ENCODE results near the gene ZBED4.

The ZBED4 gene

GRCh38 chr22:49871482-49871881, 17.8 kb downstream of the ZBED4 start:
- TF ChIP-seq CTCF (IDR thresholded peaks at IDR 0.05; ENCODE audit: low read depth, low read length), result no peak
- H3K4me3 ChIP-seq (ENCODE audit: low read depth, low read length), result no peak overlapping the region
- no peak for DNase-seq (ENCODE audit: low read depth, low spot score)
- in situ Hi-C loops (cut with HindIII; ENCODE audit: low sequenced_read_pairs), result no loop called here

GRCh38 chr22:49872347-49872746, 18.7 kb downstream of the ZBED4 start:
- in situ Hi-C loops (cut with HindIII; ENCODE audit: low sequenced_read_pairs), result no loop called here

DNA sequence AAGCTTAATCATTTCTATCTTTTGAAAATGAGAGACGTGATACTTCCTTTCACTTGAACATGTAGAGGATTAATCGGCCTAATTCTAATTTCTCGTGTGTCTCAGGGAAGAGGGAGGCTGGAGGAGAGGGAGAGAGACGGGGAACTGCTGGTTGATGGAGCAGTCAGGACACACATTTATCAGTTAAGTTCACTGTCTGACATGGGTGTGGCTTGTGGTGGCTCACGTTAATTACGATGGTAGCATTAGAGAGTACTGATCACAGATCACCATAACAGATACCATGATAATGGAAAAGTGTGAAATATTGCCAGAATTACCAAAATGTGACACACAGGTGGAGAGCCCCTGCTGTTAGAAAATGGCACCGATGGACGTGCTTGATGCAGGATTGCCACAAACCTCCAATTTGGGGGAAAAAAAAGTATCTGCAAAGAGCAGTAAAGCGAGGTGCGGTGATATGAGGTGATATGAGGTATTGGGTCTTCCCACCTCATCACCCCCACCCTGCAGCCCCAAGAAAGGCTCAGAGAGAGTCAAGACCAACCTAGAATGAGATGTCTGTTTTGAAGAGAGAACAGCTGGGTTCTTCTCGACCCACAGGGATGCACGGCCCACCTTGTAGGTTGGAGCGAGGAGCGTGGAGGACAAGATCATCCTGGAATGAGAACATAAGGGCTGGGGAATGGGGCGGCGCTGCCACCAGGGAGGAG, 19.7 kb downstream of the ZBED4 start:
- DNase-seq (ENCODE audit: low read depth, low spot score), result no peak
- in situ Hi-C loops (cut with HindIII; ENCODE audit: low sequenced_read_pairs), result no loop called here
- no peak for TF ChIP-seq CTCF (IDR thresholded peaks at IDR 0.05; ENCODE audit: low read depth, low read length)
- H3K4me3 ChIP-seq (ENCODE audit: low read depth, low read length), result no peak overlapping the region

More at GRCh38 chr22:49872347-49872746, 18.7 kb downstream of the ZBED4 start:
- TF ChIP-seq CTCF (IDR thresholded peaks at IDR 0.05; ENCODE audit: low read depth, low read length), result no peak
- H3K4me3 ChIP-seq (ENCODE audit: low read depth, low read length), result no peak overlapping the region
- no peak for DNase-seq (ENCODE audit: low read depth, low spot score)

- DNase-seq (ENCODE audit: low read depth, low spot score), result no peak
- no peak overlapping the region for H3K4me3 ChIP-seq (ENCODE audit: low read depth, low read length)
- in situ Hi-C loops (cut with HindIII; ENCODE audit: low sequenced_read_pairs), result no loop called here
- TF ChIP-seq CTCF (IDR thresholded peaks at IDR 0.05; ENCODE audit: low read depth, low read length), result no peak
Observed at GRCh38 chr22:49877642-49878041, 24.0 kb downstream of the ZBED4 start.

- no peak for DNase-seq (ENCODE audit: low read depth, low spot score)
- H3K4me3 ChIP-seq (ENCODE audit: low read depth, low read length), result no peak overlapping the region
- in situ Hi-C loops (cut with HindIII; ENCODE audit: low sequenced_read_pairs), result no loop called here
- no peak for TF ChIP-seq CTCF (IDR thresholded peaks at IDR 0.05; ENCODE audit: low read depth, low read length)
Observed at GRCh38 chr22:49878206-49878605, 24.6 kb downstream of the ZBED4 start.

DNA sequence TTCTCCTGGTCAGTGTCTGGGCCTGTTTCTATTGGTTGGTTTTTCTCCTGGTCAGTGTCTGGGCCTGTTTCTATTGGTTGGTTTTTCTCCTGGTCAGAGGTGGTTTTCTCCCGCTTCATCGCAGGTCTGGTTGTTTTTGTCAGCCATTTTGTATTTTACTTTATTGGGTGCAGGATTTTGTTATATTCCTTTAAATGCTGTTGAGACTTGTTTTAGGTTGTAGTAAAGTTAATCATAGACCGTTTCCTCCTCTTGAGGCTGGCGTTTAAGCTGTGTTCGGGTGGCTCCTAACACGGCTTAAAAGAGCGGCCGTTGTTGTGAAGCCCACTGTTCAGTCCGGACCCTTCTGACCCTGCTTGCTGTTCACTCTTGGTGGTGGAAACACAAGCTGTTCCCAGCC, 26.2 kb downstream of the ZBED4 start:
- DNase-seq (ENCODE audit: low read depth, low spot score), result no peak
- no peak for TF ChIP-seq CTCF (IDR thresholded peaks at IDR 0.05; ENCODE audit: low read depth, low read length)
- in situ Hi-C loops (cut with HindIII; ENCODE audit: low sequenced_read_pairs), result no loop called here
- H3K4me3 ChIP-seq (ENCODE audit: low read depth, low read length), result no peak overlapping the region
